ENCODE measurements around the gene OR7G3.

GRCh38 chr19:9076901-9077300 is 49.8 kb downstream of the OR7G3 start:
- no peak for TF ChIP-seq CTCF (conservative IDR thresholded peaks at IDR 0.05; ENCODE audit: low read length)
- TF ChIP-seq EZH2phosphoT487 (IDR thresholded peaks at IDR 0.05; ENCODE audit: borderline replicate concordance, low read depth, low read length) = no peak
